HG03469 (cell line): ENCODE results near the gene RNF187.

Experiments used
- ATAC-seq: cut with Tn5 transposase; IDR thresholded peaks from one replicate; pipeline ENCODE4 v1.9.1; 2021; ENCODE audit warnings: mild to moderate bottlenecking, moderate library complexity, moderate number of reproducible peaks; ENCODE audit not compliant: unreplicated experiment

Gene RNF187

GRCh38 chr1:228487336-228488124 is at the start of gene RNF187:
TSS of gene RNF187 (plus strand) at chr1:228487382.
- ATAC-seq = peak; percentile 37

- ATAC-seq = no peak
Measured at GRCh38 chr1:228437424-228437962, 49.7 kb upstream of the RNF187 start.

GRCh38 chr1:228438266-228438665 is 48.9 kb upstream of the RNF187 start:
- no peak for ATAC-seq

GRCh38 chr1:228440761-228441500 is 46.3 kb upstream of the RNF187 start:
- ATAC-seq = no peak

- ATAC-seq = no peak
Measured at GRCh38 chr1:228443395-228443794, 43.8 kb upstream of the RNF187 start.

GRCh38 chr1:228445490-228445842 is 41.7 kb upstream of the RNF187 start:
- no peak for ATAC-seq

- no peak for ATAC-seq
Measured at GRCh38 chr1:228445843-228446650, 41.1 kb upstream of the RNF187 start.

GRCh38 chr1:228446852-228447251 is 40.3 kb upstream of the RNF187 start:
- no peak for ATAC-seq

- ATAC-seq = no peak
Measured at GRCh38 chr1:228448372-228448771, 38.8 kb upstream of the RNF187 start.

GRCh38 chr1:228450200-228450599 is 37.0 kb upstream of the RNF187 start:
- no peak for ATAC-seq

- ATAC-seq = no peak
Measured at GRCh38 chr1:228452194-228453021, 34.8 kb upstream of the RNF187 start.

- no peak for ATAC-seq
Measured at GRCh38 chr1:228453022-228453560, 34.1 kb upstream of the RNF187 start.

- no peak for ATAC-seq
Measured at GRCh38 chr1:228453614-228454013, 33.6 kb upstream of the RNF187 start.

- no peak for ATAC-seq
Measured at GRCh38 chr1:228454238-228454637, 32.9 kb upstream of the RNF187 start.

GRCh38 chr1:228455715-228456114 is 31.5 kb upstream of the RNF187 start:
- no peak for ATAC-seq

- no peak for ATAC-seq
Measured at GRCh38 chr1:228456252-228457016, 30.7 kb upstream of the RNF187 start.

- peak; percentile 1 for ATAC-seq
Measured at GRCh38 chr1:228457017-228457395, 30.2 kb upstream of the RNF187 start.

GRCh38 chr1:228457396-228458176 is 29.6 kb upstream of the RNF187 start:
- ATAC-seq = peak; percentile 72
